B cell (primary cell): Measurements from ENCODE around the gene C1orf174.

ENCODE experiments used
- CTCF ChIP-seq: fragments of 200-600 bp; IDR thresholded peaks from one replicate; pipeline ENCODE4 v1.8.0; 2022; ENCODE audit warnings: antibody characterized with exemption, mild to moderate bottlenecking
- EZH2 ChIP-seq: IDR thresholded peaks from 2 replicates; pipeline ENCODE4 v1.6.1; 2012; ENCODE audit warnings: borderline replicate concordance, low read depth, mild to moderate bottlenecking, moderate library complexity, low read length; ENCODE audit not compliant: insufficient read depth, poor library complexity, severe bottlenecking

- TF ChIP-seq CTCF (no peak), EZH2 (no peak)
These were observed 36.7 kb downstream of the C1orf174 start for GRCh38 chr1:3863231-3863935.
